Naive thymus-derived CD4-positive, alpha-beta T cell (primary cell): ENCODE measurements around the gene TUBA4A. TPM values are rescaled to one million over a fixed set of nuclear protein-coding genes. Genes with fewer than 3 reads are reported as not detected.

Source experiments
- ATAC-seq: fragments of 150-1000 bp; cut with Tn5 transposase; 2 replicates; pipeline ENCODE4 v1.10.0; 2021; ENCODE audit warnings: mild to moderate bottlenecking, moderate library complexity
- CTCF ChIA-PET: fragments of 350-600 bp; sonication (Branson Sonifier 250); formaldehyde crosslinking; loops from one replicate; lab custom pipeline; 2021; ENCODE audit warnings: antibody characterized with exemption; lab: Charles Lee
- POLR2A ChIA-PET: fragments of 350-600 bp; sonication (Branson Sonifier 250); formaldehyde crosslinking; loops from one replicate; lab custom pipeline; 2021; ENCODE audit warnings: antibody characterized with exemption, inconsistent platforms; lab: Charles Lee
- DNase-seq, 9 donors: peaks; one replicate each; pipeline versions ENCODE4 v3.0.0 to v3.0.0-alpha.2; 2020 to 2022; ENCODE audit warnings: mixed read lengths in 1 of 9
- H3K27ac ChIP-seq: one replicate; pipeline ENCODE4 v1.7.0; 2013; ENCODE audit warnings: mild to moderate bottlenecking, low read depth, low read length, moderate library complexity
- H3K27me3 ChIP-seq, 2 donors: one replicate each; pipeline ENCODE4 v1.7.0; 2013; ENCODE audit warnings: low read length in 2 of 2, mild to moderate bottlenecking in 2 of 2, moderate library complexity in 2 of 2; ENCODE audit not compliant: control insufficient read depth in 2 of 2, insufficient read depth in 2 of 2
- H3K36me3 ChIP-seq, 3 experiments: 1 replicate in 2 of 3; 2 replicates in 1 of 3; pipeline ENCODE4 v1.7.0; 2013; ENCODE audit warnings: low read length in 3 of 3, mild to moderate bottlenecking in 3 of 3, moderate library complexity in 1 of 3; ENCODE audit not compliant: insufficient read depth in 3 of 3, control insufficient read depth in 2 of 3
- H3K4me1 ChIP-seq, 2 donors: one replicate each; pipeline ENCODE4 v1.7.0; 2013; ENCODE audit warnings: low read length in 2 of 2, mild to moderate bottlenecking in 2 of 2, moderate library complexity in 1 of 2; ENCODE audit not compliant: control insufficient read depth in 2 of 2, insufficient read depth in 2 of 2
- H3K4me3 ChIP-seq: 2 replicates; pipeline ENCODE4 v1.7.0; 2013; ENCODE audit warnings: mild to moderate bottlenecking, low read length
- H3K9me3 ChIP-seq, 3 experiments: 1 replicate in 2 of 3; 2 replicates in 1 of 3; pipeline ENCODE4 v1.7.0; 2013; ENCODE audit warnings: low read length in 3 of 3; ENCODE audit not compliant: control insufficient read depth in 2 of 3
- H3K27ac Mint-ChIP-seq, 9 donors: one replicate each; pipeline ENCODE4 v1.8.0; 2020 to 2022; ENCODE audit warnings: mixed read lengths in 9 of 9, mild to moderate bottlenecking in 8 of 9, moderate library complexity in 5 of 9, inconsistent platforms in 2 of 9
- H3K27me3 Mint-ChIP-seq, 5 donors: one replicate each; pipeline ENCODE4 v1.8.0; 2021 to 2022; ENCODE audit warnings: mixed read lengths in 5 of 5, mild to moderate bottlenecking in 1 of 5
- H3K36me3 Mint-ChIP-seq, 5 donors: one replicate each; pipeline ENCODE4 v1.8.0; 2020 to 2022; ENCODE audit warnings: mixed read lengths in 5 of 5, mild to moderate bottlenecking in 3 of 5, inconsistent platforms in 1 of 5
- H3K4me1 Mint-ChIP-seq, 7 donors: one replicate each; pipeline ENCODE4 v1.8.0; 2020 to 2022; ENCODE audit warnings: mixed read lengths in 7 of 7, mild to moderate bottlenecking in 3 of 7, inconsistent platforms in 1 of 7
- H3K4me3 Mint-ChIP-seq, 10 donors: one replicate each; pipeline ENCODE4 v1.8.0; 2020 to 2022; ENCODE audit warnings: mild to moderate bottlenecking in 10 of 10, mixed read lengths in 10 of 10, moderate library complexity in 6 of 10, inconsistent platforms in 2 of 10
- H3K9me3 Mint-ChIP-seq, 11 donors: one replicate each; pipeline ENCODE4 v1.8.0; 2020 to 2022; ENCODE audit warnings: mixed read lengths in 11 of 11, mild to moderate bottlenecking in 4 of 11, inconsistent platforms in 1 of 11, moderate library complexity in 1 of 11
- intact Hi-C, 2 donors: fragments of 100-400 bp; cut with micrococcal nuclease; formaldehyde crosslinking; loops; one replicate each; pipeline ENCODE4 v1.15.1; 2023
- polyA plus RNA-seq, 2 donors: library from polyadenylated mRNA; unstranded; fragments of 300-500 nt; fragmentation: Illumina TruSeq; gene quantifications; one replicate each; pipeline ENCODE4 v1.2.3, GENCODE V29; 2021
- total RNA-seq, 6 experiments: library from RNA in 5 of 6; stranded (reverse) in 5 of 6; gene quantifications; 1 replicate in 5 of 6; 2 replicates in 1 of 6; pipeline ENCODE4 v1.2.3 and lab custom pipeline; 2021 to 2026

Gene TUBA4A
- total and polyA plus RNA-seq, 7 experiments from 2014 or later, result 82.9 to 336 (median 183) TPM

DNA sequence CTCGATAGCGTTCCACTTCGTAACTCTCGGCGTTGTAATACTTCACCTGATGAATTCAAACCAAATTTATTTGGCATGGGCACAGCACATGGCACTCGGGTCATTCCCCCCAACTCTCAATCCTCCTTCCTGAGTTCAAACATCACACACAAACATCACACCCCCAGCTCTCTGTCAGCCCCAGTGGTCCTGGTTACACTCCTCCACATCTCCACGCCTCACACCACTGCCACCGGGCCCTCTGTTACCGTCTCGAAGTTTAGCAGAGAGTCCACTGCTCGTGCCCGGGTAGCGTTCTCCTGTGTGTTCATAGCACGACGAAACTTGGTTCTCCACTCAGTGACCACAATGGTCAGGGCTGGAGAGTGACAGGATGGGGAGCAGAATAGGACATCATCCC, 39.6 kb downstream of the TUBA4A start:
- Histone ChIP-seq H3K27me3 (no peaks in the 10 kb centered on the region), H3K36me3 (peaks cover 0 to 15% (median 5%) of the 10 kb centered on the region in 3 experiments), H3K27ac (no peak overlapping the region), H3K4me3 (no peak overlapping the region), H3K4me1 (peaks cover 16 to 17% of the 10 kb centered on the region in 2 donors), H3K9me3 (no peaks in the 10 kb centered on the region)
- DNase-seq (no peak), ATAC-seq (no peak)
- H3K9me3 Mint-ChIP-seq, result no peaks in the 10 kb centered on the region
- ChIA-PET POLR2A (interaction anchor here (0.9 to 17.4 kb wide), 4 partner anchors 8 to 54 kb away, joined by 3 to 343 read pairs (median 4); partner anchors contain the start of genes ATG9A, CNPPD1, NHEJ1 and SLC23A3), CTCF (interaction anchor here (0.6 to 5.0 kb wide), 3 partner anchors 41 to 202 kb away, joined by 3 to 54 read pairs (median 5); partner anchors contain the start of gene NHEJ1)
- intact Hi-C loops, result no loop called here
- no peak overlapping the region for H3K4me3 Mint-ChIP-seq
- H3K27ac Mint-ChIP-seq, result no peak overlapping the region
- peaks cover 0 to 13% (median 4%) of the 10 kb centered on the region in 5 donors for H3K36me3 Mint-ChIP-seq
- peaks cover 6 to 43% (median 34%) of the 10 kb centered on the region in 7 donors for H3K4me1 Mint-ChIP-seq
- no peaks in the 10 kb centered on the region for H3K27me3 Mint-ChIP-seq

DNA sequence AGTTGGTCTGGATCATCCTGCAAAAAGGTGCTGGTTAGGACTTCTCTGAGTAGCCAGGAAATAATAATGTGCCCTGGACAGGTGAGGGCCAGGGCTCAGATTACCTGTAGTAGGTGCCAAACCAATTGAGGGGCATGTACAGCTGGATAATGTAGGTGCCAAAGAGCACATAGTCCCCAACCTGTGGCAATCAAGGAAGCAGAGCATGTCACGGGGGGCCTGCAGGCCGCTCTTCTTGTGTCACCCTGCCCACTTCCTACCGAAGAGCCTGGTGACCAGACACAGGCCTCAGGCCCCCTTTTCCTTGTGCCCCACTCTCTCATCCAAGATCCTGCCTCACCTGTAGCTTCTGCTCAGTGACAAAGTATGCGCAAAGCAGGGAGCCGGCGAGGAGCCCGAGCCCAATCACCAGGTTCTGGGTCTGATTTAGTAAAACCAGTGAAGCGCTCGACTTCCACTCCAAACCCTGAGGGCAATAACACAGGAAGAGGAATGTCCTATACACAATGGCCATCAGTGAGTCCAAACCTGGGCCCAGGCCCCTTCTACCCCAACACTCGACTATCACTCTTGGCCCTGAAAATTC, 40.1 kb downstream of the TUBA4A start:
- H3K4me1 Mint-ChIP-seq, result peaks cover 7 to 45% (median 36%) of the 10 kb centered on the region in 7 donors
- H3K27me3 Mint-ChIP-seq, result no peaks in the 10 kb centered on the region
- peak overlapping the region in 1 of 9 donors; percentile 74 for H3K27ac Mint-ChIP-seq
- intact Hi-C loops, result no loop called here
- no peaks in the 10 kb centered on the region for H3K27me3 ChIP-seq
- no peak overlapping the region for H3K4me3 ChIP-seq
- no peaks in the 10 kb centered on the region for H3K9me3 Mint-ChIP-seq
- CTCF ChIA-PET, result interaction anchor here (0.6 to 5.0 kb wide), 6 partner anchors 38 to 202 kb away, joined by 3 to 54 read pairs (median 16); partner anchors contain the start of genes CNPPD1, NHEJ1 and SLC23A3
- no peaks in the 10 kb centered on the region for H3K9me3 ChIP-seq
- peaks cover 16% of the 10 kb centered on the region in 2 donors for H3K4me1 ChIP-seq
- no peak for ATAC-seq
- H3K27ac ChIP-seq, result no peak overlapping the region
- H3K4me3 Mint-ChIP-seq, result no peak overlapping the region
- POLR2A ChIA-PET, result interaction anchor here (1.1 to 17.4 kb wide), 5 partner anchors 16 to 55 kb away, joined by 3 to 343 read pairs (median 4); partner anchors contain the start of genes ANKZF1, ATG9A, CNPPD1 and NHEJ1
- peaks cover 5 to 21% (median 11%) of the 10 kb centered on the region in 3 experiments for H3K36me3 ChIP-seq
- DNase-seq, result no peak
- peaks cover 0 to 18% (median 4%) of the 10 kb centered on the region in 5 donors for H3K36me3 Mint-ChIP-seq

DNA sequence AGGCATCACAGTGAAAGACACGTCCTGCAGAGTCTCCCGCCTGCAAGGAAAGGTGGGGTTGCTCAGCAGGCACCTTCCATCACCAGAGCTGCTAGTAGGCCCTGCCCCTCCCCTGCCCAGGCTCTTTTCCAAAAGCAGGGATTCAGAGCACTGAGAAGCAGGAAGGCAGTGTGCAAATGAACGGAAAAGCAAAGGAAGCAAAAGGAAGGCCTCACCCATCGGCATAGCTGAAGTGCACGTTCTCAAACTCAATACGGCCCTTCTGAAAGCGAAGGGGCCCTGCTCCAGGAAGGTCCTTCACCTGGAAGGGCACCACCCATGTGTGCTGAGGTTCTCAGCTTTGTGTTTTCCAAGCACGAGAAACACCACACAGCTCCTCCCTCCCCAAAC, 40.7 kb downstream of the TUBA4A start:
- ATAC-seq (no peak), DNase-seq (no peak)
- H3K4me1 ChIP-seq, result peaks cover 15 to 17% of the 10 kb centered on the region in 2 donors
- Mint-ChIP-seq H3K4me1 (peaks cover 12 to 50% (median 41%) of the 10 kb centered on the region in 7 donors), H3K27ac (no peak overlapping the region), H3K27me3 (no peaks in the 10 kb centered on the region), H3K9me3 (no peaks in the 10 kb centered on the region), H3K4me3 (no peak overlapping the region), H3K36me3 (peaks cover 0 to 23% (median 4%) of the 10 kb centered on the region in 5 donors)
- intact Hi-C loops, result no loop called here
- H3K9me3 ChIP-seq, result no peaks in the 10 kb centered on the region
- H3K27ac ChIP-seq, result no peak overlapping the region
- H3K36me3 ChIP-seq, result peaks cover 9 to 26% (median 14%) of the 10 kb centered on the region in 3 experiments
- no peak overlapping the region for H3K4me3 ChIP-seq
- H3K27me3 ChIP-seq, result no peaks in the 10 kb centered on the region
- POLR2A ChIA-PET, result interaction anchor here (1.1 to 17.4 kb wide), 5 partner anchors 17 to 54 kb away, joined by 3 to 343 read pairs (median 5); partner anchors contain the start of genes ANKZF1, ATG9A, CNPPD1 and SLC23A3
- CTCF ChIA-PET, result interaction anchor here (0.8 to 5.0 kb wide), 5 partner anchors 38 to 82 kb away, joined by 3 to 54 read pairs (median 29); partner anchors contain the start of genes CNPPD1, NHEJ1 and SLC23A3

- intact Hi-C loops, result loop anchor here (1.0 kb wide), 5 partner anchors 34 to 153 kb away; partner anchors contain the start of gene NHEJ1 (in 2 of the 2)
- CTCF ChIA-PET, result interaction anchor here (0.8 to 5.0 kb wide), 14 partner anchors 16 to 216 kb away, joined by 3 to 54 read pairs (median 4); partner anchors contain the start of genes ATG9A, CNPPD1, NHEJ1 and SLC23A3
- Mint-ChIP-seq H3K4me1 (peaks cover 15 to 51% (median 46%) of the 10 kb centered on the region in 7 donors), H3K4me3 (peak overlapping the region in 6 of 10 donors; percentile 57 to 74 (median 64)), H3K36me3 (peaks cover 0 to 22% (median 4%) of the 10 kb centered on the region in 5 donors), H3K27me3 (no peaks in the 10 kb centered on the region), H3K9me3 (peaks cover 0 to 5% (median 0%) of the 10 kb centered on the region in 11 donors), H3K27ac (peak overlapping the region; percentile 86 to 96 (median 94))
- Histone ChIP-seq H3K27ac (peak overlapping the region; percentile 70), H3K4me1 (peaks cover 19 to 26% of the 10 kb centered on the region in 2 donors), H3K27me3 (no peaks in the 10 kb centered on the region), H3K9me3 (no peaks in the 10 kb centered on the region), H3K4me3 (peak overlapping the region; percentile 17), H3K36me3 (peaks cover 9 to 33% (median 14%) of the 10 kb centered on the region in 3 experiments)
- ATAC-seq (no peak), DNase-seq (peak in 1 of 9 donors; percentile 16)
- POLR2A ChIA-PET, result interaction anchor here (0.6 to 17.4 kb wide), 13 partner anchors 11 to 84 kb away, joined by 3 to 343 read pairs (median 7); partner anchors contain the start of genes ANKZF1, ATG9A, CNPPD1 and GLB1L
These were observed 42.8 kb downstream of the TUBA4A start for GRCh38 chr2:219210886-219211362.

DNA sequence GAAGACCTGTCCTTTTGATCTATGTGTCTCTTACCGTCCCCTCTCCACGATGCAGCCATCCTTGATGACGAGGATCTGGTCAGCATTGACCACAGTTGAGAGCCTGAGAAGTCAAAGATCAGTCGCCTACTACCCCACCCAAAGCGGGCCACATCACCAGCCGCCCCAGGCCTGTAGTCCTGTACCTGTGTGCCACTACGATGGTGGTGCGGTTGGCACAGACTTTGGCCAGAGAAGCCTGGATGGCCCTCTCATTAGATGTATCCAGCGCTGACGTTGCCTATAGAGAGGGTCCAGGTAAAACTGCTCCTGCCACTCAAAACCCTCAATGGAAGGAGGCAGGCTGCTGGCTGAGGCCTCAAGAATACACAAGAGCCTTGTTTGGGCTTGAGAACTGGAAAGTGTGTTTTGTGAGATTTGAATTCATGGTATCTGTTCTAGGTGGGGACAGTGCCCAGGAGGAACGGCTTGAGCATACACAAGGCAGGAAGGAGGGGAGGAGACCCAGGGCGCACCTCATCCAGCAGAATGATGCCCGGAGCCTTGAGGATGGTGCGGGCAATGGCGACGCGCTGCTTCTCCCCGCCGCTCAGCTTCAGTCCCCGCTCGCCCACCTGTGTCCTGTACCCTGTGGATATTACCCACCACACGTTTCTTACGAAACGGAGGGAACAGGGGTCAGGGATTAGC, 43.4 kb downstream of the TUBA4A start:
- H3K36me3 Mint-ChIP-seq, result peaks cover 0 to 22% (median 4%) of the 10 kb centered on the region in 5 donors
- ChIA-PET CTCF (interaction anchor here (2.7 to 5.0 kb wide), 3 partner anchors 35 to 52 kb away, joined by 29 to 54 read pairs (median 54); partner anchors contain the start of genes CNPPD1 and NHEJ1), POLR2A (interaction anchor here (1.1 to 17.4 kb wide), 9 partner anchors 19 to 85 kb away, joined by 3 to 343 read pairs (median 7); partner anchors contain the start of genes ANKZF1, ATG9A, CNPPD1 and DNAJB2)
- H3K4me3 Mint-ChIP-seq, result no peak overlapping the region
- Histone ChIP-seq H3K4me1 (peaks cover 20 to 28% of the 10 kb centered on the region in 2 donors), H3K9me3 (no peaks in the 10 kb centered on the region), H3K36me3 (peaks cover 9 to 33% (median 14%) of the 10 kb centered on the region in 3 experiments), H3K27ac (no peak overlapping the region), H3K4me3 (no peak overlapping the region), H3K27me3 (no peaks in the 10 kb centered on the region)
- DNase-seq, result peak in 1 of 9 donors; percentile 17
- peak overlapping the region in 8 of 9 donors; percentile 78 to 98 (median 87) for H3K27ac Mint-ChIP-seq
- ATAC-seq, result no peak
- peaks cover 15 to 52% (median 47%) of the 10 kb centered on the region in 7 donors for H3K4me1 Mint-ChIP-seq
- intact Hi-C loops, result no loop called here
- no peaks in the 10 kb centered on the region for H3K27me3 Mint-ChIP-seq
- H3K9me3 Mint-ChIP-seq, result peaks cover 0 to 5% (median 0%) of the 10 kb centered on the region in 11 donors
